Medulla oblongata (tissue), 1 donor: ENCODE data around the gene GPR135.

Source experiments
- DNase-seq: peaks from one replicate; pipeline ENCODE4 v3.0.0-alpha.2; 2015; ENCODE audit errors: extremely low spot score

GPR135 gene

DNA sequence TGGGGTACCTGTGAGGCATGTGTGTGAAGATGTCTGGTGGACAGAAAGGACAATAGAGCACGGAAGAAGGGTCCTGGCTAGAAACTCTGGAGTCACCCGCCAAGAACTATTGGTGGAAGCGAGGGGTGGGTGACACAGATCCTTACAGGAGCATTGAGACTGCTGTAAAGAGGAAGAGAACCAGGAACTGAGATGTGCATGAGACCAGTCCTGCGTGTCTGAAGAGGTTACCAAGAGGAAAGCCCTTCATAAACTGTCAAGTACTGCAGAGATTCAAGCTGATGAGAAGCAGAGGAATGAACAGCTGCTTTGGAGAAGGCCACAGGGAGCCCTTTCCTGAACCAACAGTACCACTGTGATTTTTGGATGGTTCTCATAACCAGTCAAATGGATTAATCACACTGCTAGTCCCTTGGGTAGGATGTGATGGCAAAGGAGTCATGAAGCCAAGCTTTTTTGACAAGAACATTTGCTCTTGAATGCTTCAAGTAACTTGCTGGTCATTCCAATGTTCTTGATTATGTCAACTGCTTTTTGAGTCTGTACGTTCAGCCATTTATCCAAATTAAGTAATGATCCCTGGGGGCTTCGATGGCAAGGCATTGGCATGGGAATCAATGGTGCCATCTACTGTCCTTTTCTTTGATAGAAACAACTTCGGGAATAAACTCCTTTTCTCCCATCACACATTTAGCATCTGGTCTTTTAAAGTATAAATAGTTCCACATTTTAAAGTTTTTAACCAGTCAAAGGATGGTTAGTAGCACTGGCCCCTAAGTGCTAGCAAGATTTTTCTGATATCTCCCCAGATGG is 42.9 kb downstream of the GPR135 start:
- DNase-seq: no peak

DNA sequence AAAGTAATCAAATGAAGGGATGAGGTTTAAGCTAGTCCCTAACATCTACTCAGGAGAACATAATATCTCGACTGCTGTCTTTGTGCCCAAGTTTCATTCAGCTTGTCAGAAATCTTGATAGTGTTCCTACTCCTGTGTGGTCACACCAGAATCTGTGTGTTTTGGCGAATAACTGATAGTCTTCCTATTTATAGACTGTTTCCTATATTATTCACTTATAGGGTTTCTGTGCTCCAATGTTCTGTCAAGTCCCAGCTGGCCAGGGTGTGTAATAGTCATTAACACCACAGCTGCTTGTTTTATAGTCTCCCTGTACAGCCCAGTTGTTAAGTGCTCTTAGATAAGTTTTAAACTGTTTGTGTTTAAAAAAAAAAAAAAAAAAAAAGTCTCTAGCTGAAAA is 45.9 kb downstream of the GPR135 start:
- DNase-seq: no peak

DNA sequence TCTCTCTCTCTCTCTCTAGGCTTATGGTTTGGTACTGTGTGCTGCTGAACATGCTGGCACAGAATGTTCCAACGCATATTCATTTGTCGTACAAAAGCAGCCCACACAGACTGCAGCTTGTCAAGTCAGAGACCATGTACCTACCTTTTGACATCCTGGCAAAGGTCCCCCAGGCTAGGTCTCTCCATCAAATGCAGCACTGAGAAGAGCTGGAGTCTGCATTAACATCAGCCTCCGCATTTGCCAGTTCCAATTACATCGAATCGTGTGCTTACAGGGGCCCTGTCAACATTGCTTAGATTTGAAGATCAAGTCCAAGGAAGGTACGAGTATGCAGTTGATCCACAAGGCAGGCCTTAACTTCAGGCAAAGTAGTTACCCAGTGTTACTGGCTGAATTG is 47.9 kb downstream of the GPR135 start:
- DNase-seq: no peak

DNA sequence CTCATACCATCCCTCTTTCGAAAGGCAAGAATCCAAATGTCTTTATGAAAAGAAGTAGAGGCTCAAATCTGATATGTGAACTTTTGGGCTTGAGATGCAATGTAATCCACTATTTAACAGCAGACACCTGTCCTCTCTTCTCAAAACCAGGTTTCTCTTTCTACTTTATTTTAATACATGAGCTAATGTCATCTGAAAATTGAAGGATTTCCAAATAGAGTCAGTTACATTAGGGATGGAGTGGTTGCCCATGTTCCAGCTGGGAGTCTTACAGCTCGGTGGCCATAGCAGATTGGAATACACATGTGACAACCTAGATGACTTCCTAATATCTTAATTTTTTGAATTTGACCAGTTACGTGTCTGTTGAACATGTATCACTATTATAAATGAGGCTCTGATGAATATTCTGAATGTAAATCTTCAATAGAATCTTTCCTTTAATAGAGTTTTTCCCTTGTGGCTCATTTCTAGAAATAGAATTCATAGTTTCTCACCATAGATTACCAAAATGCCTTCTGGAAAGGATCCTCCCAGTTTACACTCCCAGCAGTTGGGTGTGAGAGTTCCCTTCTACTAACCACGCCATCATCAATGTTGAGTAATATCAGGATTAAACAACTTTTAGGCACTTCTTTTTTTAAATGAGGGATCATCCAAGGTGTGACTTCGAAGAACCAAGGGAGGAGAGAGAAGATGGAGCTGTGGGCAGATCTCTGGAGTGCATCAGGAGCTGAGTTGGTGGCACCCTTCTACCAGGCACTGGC is 49.2 kb downstream of the GPR135 start:
- DNase-seq: no peak
